Keratinocyte (primary cell): Measurements from ENCODE around the gene MRPS35. TPM values are rescaled to one million over a fixed set of nuclear protein-coding genes. Genes with fewer than 3 reads are reported as not detected.
A peak's percentile ranks its signal among the peaks of the same experiment; 100 is the strongest.

Source experiments
- DNase-seq: peaks from one replicate; pipeline ENCODE4 v3.0.0-alpha.2; 2011; ENCODE audit warnings: low read depth, missing footprints, low spot score
- FAIRE-seq: peaks from 2 replicates; lab custom pipeline; 2011; peaks lifted over from hg19 to GRCh38; lab: Jason Lieb, UNC
- H2AFZ ChIP-seq: 2 replicates; pipeline ENCODE4 v1.6.0; 2012; ENCODE audit warnings: low read length, control low read depth, inconsistent platforms; ENCODE audit not compliant: control insufficient read depth
- H3K27ac ChIP-seq: 2 replicates; pipeline ENCODE4 v1.5.1; 2011; ENCODE audit warnings: low read length; ENCODE audit not compliant: control insufficient read depth, insufficient read depth
- H3K27me3 ChIP-seq: 3 replicates; pipeline ENCODE4 v1.6.0; 2011; ENCODE audit warnings: low read length; ENCODE audit not compliant: control insufficient read depth, insufficient read depth; ENCODE audit errors: extremely low read depth
- H3K36me3 ChIP-seq, 2 experiments: 2 replicates in 1 of 2; 3 replicates in 1 of 2; pipeline ENCODE4 v1.5.1; 2011; ENCODE audit warnings: low read length in 2 of 2, mild to moderate bottlenecking in 1 of 2; ENCODE audit not compliant: control insufficient read depth in 2 of 2, insufficient read depth in 2 of 2; ENCODE audit errors: extremely low read depth in 1 of 2
- H3K4me1 ChIP-seq: 3 replicates; pipeline ENCODE4 v1.5.1; 2011; ENCODE audit warnings: low read length; ENCODE audit not compliant: control insufficient read depth, insufficient read depth; ENCODE audit errors: extremely low read depth
- H3K4me2 ChIP-seq: 3 replicates; pipeline ENCODE4 v1.6.0; 2011; ENCODE audit warnings: low read depth, low read length; ENCODE audit not compliant: control insufficient read depth, insufficient read depth; ENCODE audit errors: extremely low read depth
- H3K4me3 ChIP-seq, 3 experiments: fragments of 200-600 bp in 1 of 3; sonication (generic) in 1 of 3; 2 replicates in 2 of 3; 3 replicates in 1 of 3; pipeline ENCODE4 v1.5.1; 2011 to 2016; ENCODE audit warnings: low read length in 3 of 3, mild to moderate bottlenecking in 3 of 3, control low read depth in 2 of 3, inconsistent platforms in 1 of 3, low read depth in 1 of 3, mixed read lengths in 1 of 3, mixed run types in 1 of 3, moderate library complexity in 1 of 3; ENCODE audit not compliant: control insufficient read depth in 2 of 3, insufficient read depth in 2 of 3; ENCODE audit errors: extremely low read depth in 1 of 3
- H3K79me2 ChIP-seq: 2 replicates; pipeline ENCODE4 v1.6.0; 2012; ENCODE audit warnings: low read length; ENCODE audit not compliant: control insufficient read depth, insufficient read depth
- H3K9ac ChIP-seq: 3 replicates; pipeline ENCODE4 v1.6.0; 2011; ENCODE audit warnings: low read length; ENCODE audit not compliant: control insufficient read depth, insufficient read depth; ENCODE audit errors: extremely low read depth
- H3K9me1 ChIP-seq: 3 replicates; pipeline ENCODE4 v1.6.0; 2011; ENCODE audit warnings: low read length; ENCODE audit not compliant: control insufficient read depth, insufficient read depth; ENCODE audit errors: extremely low read depth
- H3K9me3 ChIP-seq: 2 replicates; pipeline ENCODE4 v1.5.1; 2012; ENCODE audit warnings: low read depth, low read length; ENCODE audit not compliant: control insufficient read depth
- H4K20me1 ChIP-seq: 3 replicates; pipeline ENCODE4 v1.6.0; 2011; ENCODE audit warnings: low read length; ENCODE audit not compliant: control insufficient read depth, insufficient read depth; ENCODE audit errors: extremely low read depth
- EZH2 ChIP-seq: IDR thresholded peaks from one replicate; pipeline ENCODE4 v1.6.1; 2012; ENCODE audit warnings: inconsistent platforms, mild to moderate bottlenecking, low read length, moderate library complexity
- dilution Hi-C: fragments of 300-500 bp; cut with MboI; formaldehyde crosslinking; loops from one replicate; pipeline ENCODE4 v1.7.0; 2020; ENCODE audit warnings: low sequenced_read_pairs; ENCODE audit not compliant: extremely low pct_ligation_motif_present
- polyA plus RNA-seq, 5 experiments: library from polyadenylated mRNA; depleted of rRNA in 3 of 5; stranded (reverse) in 3 of 5; stranded (forward) in 1 of 5; unstranded in 1 of 5; fragments of >200 nt; gene quantifications; 1 replicate in 1 of 5; 2 replicates in 3 of 5; 3 replicates in 1 of 5; pipeline versions ENCODE4 v1.2.1 to v1.2.3, GENCODE V29; 2011 to 2012; ENCODE audit warnings: missing spikeins in 2 of 5, low read depth in 1 of 5, low replicate concordance in 1 of 5
- TF ChIP-seq, protein P1 (sequence below), 3 experiments: IDR thresholded peaks in 1 of 3; conservative IDR thresholded peaks in 1 of 3; optimal IDR thresholded peaks in 1 of 3; 2 replicates in 2 of 3; 3 replicates in 1 of 3; pipeline versions ENCODE3 to v1.5.1; 2011; ENCODE audit warnings: low read length in 3 of 3, mild to moderate bottlenecking in 3 of 3, moderate library complexity in 2 of 3, control low read depth in 1 of 3, inconsistent platforms in 1 of 3; ENCODE audit not compliant: insufficient read depth in 2 of 3; ENCODE audit errors: extremely low read depth in 1 of 3

The MRPS35 gene
- polyA plus RNA-seq, 1 donor (not counting 4 experiments of a cell fraction or from before 2014, with no cell fraction given) = 60.1 TPM

DNA sequence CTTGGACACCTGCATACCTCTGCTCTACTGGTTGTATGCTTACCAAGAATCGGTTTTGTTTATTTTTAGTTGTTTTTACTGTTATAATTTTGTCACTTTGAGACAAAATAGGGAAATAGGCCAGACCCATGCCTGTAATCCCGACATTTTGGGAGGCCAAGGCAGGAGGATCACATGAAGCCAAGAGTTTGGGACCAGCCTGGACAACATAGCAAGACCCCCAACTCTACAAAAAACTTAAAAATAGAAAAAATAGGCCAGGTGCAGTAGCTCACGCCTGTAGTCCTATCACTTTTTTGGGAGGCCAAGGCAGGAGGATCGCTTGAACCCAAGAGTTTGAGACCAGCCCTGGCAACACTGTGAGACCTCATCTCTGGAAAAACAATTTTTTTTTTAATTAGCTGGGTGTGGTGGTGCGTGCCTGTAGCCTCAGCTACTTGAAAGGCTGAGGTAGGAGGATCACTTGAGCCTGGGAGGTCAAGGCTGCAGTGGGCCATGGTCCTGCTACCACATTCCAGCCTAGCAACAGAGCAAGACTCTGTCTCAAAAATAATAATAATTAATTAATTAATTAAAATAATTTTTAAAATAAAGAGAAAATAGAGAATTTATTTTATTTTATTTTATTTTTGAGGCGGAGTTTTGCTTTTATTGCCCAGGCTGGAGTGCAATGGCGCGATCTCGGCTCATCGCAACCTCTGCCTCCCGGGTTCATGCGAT is 1.3 kb upstream of the MRPS35 start:
- peak overlapping the region; percentile 98 for H3K9ac ChIP-seq
- peaks cover 38% of the 10 kb centered on the region for H3K79me2 ChIP-seq
- no peaks in the 10 kb centered on the region for H3K9me3 ChIP-seq
- H3K36me3 ChIP-seq = peaks cover 2 to 8% of the 10 kb centered on the region in 2 experiments
- FAIRE-seq = no peak
- H3K4me1 ChIP-seq = peaks cover 24% of the 10 kb centered on the region
- no peaks in the 10 kb centered on the region for H3K27me3 ChIP-seq
- H3K4me2 ChIP-seq = peak overlapping the region; percentile 99
- peak overlapping the region; percentile 100 for H2AFZ ChIP-seq
- dilution Hi-C loops = no loop called here
- no peaks in the 10 kb centered on the region for H4K20me1 ChIP-seq
- H3K4me3 ChIP-seq = no peak overlapping the region
- TF ChIP-seq EZH2 = no peak
- TF ChIP-seq, protein P1, sequence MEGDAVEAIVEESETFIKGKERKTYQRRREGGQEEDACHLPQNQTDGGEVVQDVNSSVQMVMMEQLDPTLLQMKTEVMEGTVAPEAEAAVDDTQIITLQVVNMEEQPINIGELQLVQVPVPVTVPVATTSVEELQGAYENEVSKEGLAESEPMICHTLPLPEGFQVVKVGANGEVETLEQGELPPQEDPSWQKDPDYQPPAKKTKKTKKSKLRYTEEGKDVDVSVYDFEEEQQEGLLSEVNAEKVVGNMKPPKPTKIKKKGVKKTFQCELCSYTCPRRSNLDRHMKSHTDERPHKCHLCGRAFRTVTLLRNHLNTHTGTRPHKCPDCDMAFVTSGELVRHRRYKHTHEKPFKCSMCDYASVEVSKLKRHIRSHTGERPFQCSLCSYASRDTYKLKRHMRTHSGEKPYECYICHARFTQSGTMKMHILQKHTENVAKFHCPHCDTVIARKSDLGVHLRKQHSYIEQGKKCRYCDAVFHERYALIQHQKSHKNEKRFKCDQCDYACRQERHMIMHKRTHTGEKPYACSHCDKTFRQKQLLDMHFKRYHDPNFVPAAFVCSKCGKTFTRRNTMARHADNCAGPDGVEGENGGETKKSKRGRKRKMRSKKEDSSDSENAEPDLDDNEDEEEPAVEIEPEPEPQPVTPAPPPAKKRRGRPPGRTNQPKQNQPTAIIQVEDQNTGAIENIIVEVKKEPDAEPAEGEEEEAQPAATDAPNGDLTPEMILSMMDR (optimal IDR thresholded peaks at IDR 0.05 in 1 of 3, IDR thresholded peaks at IDR 0.05 in 1 of 3, conservative IDR thresholded peaks at IDR 0.05 in 1 of 3; ENCODE audit: extremely low read depth in 1 of 3, insufficient read depth in 2 of 3, low read length in 3 of 3) = no peak
- DNase-seq = no peak
- H3K9me1 ChIP-seq = no peaks in the 10 kb centered on the region
- no peak overlapping the region for H3K27ac ChIP-seq

DNA sequence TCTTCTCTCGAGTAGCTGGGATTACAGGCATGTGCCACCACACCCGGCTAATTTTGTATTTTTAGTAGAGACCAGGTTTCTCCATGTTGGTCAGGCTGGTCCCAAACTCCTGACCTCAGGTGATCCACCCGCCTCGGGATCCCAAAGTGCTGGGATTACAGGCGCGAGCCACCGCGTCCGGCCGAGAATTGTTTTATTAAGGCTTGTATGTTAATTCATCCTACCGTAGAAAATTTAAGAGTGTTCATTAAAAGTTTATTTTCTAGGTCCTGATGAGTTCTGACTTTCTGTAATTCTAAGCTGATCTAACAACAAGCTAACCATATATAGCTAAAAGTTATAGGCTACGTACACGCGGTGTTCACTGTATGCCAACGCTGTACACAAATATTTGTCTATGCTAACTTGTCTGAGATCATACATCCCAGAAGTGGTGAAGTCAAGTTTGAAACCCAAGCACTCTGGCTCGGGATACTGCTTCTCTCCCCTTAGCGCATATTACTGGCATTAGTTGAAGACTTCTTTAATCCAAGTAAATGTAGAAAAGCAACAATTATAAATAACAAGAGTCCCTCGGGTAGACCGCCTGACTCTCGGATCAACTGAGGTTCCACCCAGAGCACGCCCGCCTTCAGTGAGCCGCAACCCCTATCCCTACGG is 570 bp upstream of the MRPS35 start:
- no peaks in the 10 kb centered on the region for H3K9me1 ChIP-seq
- TF ChIP-seq EZH2 = no peak
- TF ChIP-seq, protein P1 (optimal IDR thresholded peaks at IDR 0.05 in 1 of 3, IDR thresholded peaks at IDR 0.05 in 1 of 3, conservative IDR thresholded peaks at IDR 0.05 in 1 of 3; ENCODE audit: extremely low read depth in 1 of 3, insufficient read depth in 2 of 3, low read length in 3 of 3) = no peak
- H3K27ac ChIP-seq = peak overlapping the region; percentile 96
- H3K27me3 ChIP-seq = no peaks in the 10 kb centered on the region
- peak overlapping the region; percentile 80 to 93 (median 91) for H3K4me3 ChIP-seq
- H3K9me3 ChIP-seq = no peaks in the 10 kb centered on the region
- peaks cover 45% of the 10 kb centered on the region for H3K79me2 ChIP-seq
- no peaks in the 10 kb centered on the region for H4K20me1 ChIP-seq
- H3K36me3 ChIP-seq = peaks cover 2 to 12% of the 10 kb centered on the region in 2 experiments
- no peak for DNase-seq
- peak overlapping the region; percentile 100 for H2AFZ ChIP-seq
- FAIRE-seq = no peak
- H3K9ac ChIP-seq = peak overlapping the region; percentile 98
- H3K4me1 ChIP-seq = peaks cover 24% of the 10 kb centered on the region
- H3K4me2 ChIP-seq = peak overlapping the region; percentile 99
- dilution Hi-C loops = no loop called here
